LNCAP (cell line): Measurements from ENCODE around the gene PITPNB.

ENCODE experiments used
- CTCF ChIP-seq: fragments of 450-650 bp; IDR thresholded peaks from 2 replicates; pipeline ENCODE4 v1.5.1; 2017; ENCODE audit warnings: mild to moderate bottlenecking

The PITPNB gene

DNA sequence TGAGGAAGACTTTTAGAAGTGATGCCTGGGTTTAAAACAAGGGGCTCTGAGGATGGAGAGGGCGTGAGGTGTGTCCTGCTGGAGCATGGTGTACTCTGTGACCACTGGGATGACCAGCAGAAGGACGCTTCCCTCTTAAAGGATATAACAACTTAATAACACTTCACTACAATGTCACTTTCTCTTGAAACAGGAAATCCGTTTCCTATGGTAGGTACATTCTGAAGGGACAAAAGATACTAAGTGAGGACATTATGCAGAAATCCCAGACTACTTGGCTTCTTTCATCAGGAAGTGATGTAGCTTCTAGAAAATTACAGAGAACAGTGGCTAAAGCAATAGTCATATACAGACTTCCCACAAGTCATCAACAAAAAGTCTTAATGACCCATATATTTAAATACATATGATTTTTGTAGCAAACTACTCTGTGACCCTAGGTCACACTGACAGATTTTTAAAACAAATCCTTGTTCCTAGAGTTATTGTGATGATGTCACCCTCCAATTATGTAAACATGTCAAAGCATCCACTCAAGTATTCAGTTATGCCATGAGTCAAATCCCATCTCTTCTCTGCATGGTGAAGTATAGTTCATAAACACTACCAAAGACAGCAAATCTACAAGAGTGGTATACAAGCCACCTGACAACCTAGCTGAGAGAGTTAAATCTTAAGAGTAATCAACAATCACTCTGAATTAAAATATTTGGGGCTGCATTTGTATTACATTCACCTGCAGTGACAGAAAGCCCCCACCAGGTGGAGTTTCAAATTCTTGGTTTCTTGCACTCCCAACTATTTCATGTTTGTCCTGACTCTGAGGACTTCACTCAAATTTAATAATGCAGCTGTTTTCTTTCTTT lies 32.8 kb downstream of the PITPNB start:
- TF ChIP-seq CTCF: peak; percentile 87

- TF ChIP-seq CTCF: no peak
These were observed 35.3 kb downstream of the PITPNB start for GRCh38 chr22:27883656-27884350.

- no peak for TF ChIP-seq CTCF
These were observed 36.4 kb downstream of the PITPNB start for GRCh38 chr22:27882507-27883290.

DNA sequence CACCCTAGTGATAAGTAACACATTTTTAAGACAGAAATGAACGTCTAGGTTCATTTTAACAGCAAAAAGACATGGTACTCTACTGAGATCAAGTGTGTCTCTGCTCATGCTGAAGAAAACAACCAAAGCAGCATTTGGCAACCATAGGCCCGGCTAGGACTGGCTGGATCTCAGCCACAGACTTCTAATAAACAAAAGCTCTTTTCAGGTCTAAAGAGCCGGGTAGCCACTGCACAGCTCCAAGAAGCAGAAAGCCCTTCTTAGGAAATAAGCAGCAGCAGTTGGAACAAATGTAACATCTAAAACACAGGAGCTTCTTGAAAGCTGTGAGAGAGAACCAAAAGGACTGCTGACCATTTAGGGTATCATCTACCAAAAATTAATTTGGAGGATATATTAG lies 37.6 kb downstream of the PITPNB start:
- no peak for TF ChIP-seq CTCF

GRCh38 chr22:27880778-27881394 lies 38.2 kb downstream of the PITPNB start:
- TF ChIP-seq CTCF: peak; percentile 55; the same call in 1 of the 2 replicates

DNA sequence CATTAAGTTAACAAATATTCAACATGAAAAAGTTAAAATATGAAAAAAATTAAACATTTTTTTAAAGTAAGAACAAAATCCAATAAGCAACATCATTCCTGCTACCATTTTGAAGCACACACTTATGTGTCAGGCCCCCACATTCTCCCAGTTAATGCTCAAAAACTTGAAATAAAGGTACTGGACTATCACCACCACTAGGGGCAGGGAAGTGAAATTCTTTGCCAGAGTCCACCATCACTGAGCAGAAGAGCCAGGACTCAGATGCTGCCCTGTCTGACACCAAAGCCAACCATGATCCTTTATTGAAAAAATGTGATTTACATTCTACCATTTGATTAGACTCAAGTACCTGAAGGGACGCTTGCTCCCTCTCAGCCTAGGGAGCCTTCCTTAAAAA lies 39.1 kb downstream of the PITPNB start:
- TF ChIP-seq CTCF: peak; percentile 53

DNA sequence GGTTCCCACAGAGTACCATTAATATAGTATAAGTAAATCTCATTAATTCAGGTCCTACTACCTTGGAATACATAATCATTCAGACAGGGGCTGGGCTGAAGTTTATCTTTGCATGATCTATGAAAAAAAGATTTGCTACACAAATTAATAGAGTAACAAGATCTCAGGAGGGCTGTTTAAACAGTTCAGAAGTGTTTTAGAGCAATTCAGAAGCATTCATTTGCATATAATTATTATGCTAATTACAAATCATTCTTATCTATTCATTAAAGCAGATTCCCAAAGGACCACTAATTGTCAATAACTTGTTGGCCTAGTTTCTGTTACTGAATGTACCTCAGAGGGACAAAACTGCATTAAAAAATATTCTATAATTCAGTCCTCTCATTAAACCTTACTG lies 40.5 kb downstream of the PITPNB start:
- no peak for TF ChIP-seq CTCF
